Endothelial cell of umbilical vein (primary cell): Measurements from ENCODE around the gene TRMT6.

Experiments
- CTCF ChIP-seq, 2 donors: IDR thresholded peaks; 1 replicate in 1 of 2; 2 replicates in 1 of 2; pipeline ENCODE4 v1.5.1; 2011; ENCODE audit warnings: low read length in 2 of 2, mild to moderate bottlenecking in 2 of 2, moderate library complexity in 2 of 2, control low read depth in 1 of 2, inconsistent platforms in 1 of 2, low read depth in 1 of 2; ENCODE audit not compliant: insufficient read depth in 1 of 2; ENCODE audit errors: extremely low read depth in 1 of 2
- EZH2 ChIP-seq: IDR thresholded peaks from 2 replicates; pipeline ENCODE4 v1.6.1; 2012; ENCODE audit warnings: borderline replicate concordance, low read depth, mild to moderate bottlenecking, moderate library complexity, low read length, inconsistent platforms; ENCODE audit not compliant: severe bottlenecking
- FOS ChIP-seq: IDR thresholded peaks from 2 replicates; pipeline ENCODE4 v1.6.1; 2011; ENCODE audit warnings: mild to moderate bottlenecking, low read length, moderate library complexity, borderline replicate concordance; ENCODE audit not compliant: insufficient read depth
- JUN ChIP-seq: IDR thresholded peaks from 2 replicates; pipeline ENCODE4 v1.6.1; 2011; ENCODE audit warnings: borderline replicate concordance, low read depth; ENCODE audit not compliant: insufficient read length, insufficient read depth
- POLR2A ChIP-seq: IDR thresholded peaks from 2 replicates; pipeline ENCODE4 v1.6.1; 2012; ENCODE audit warnings: low read depth, mild to moderate bottlenecking, control low read depth, low read length
- POLR2AphosphoS5 ChIP-seq: IDR thresholded peaks from 2 replicates; pipeline ENCODE4 v1.6.1; 2012; ENCODE audit warnings: low read depth, mild to moderate bottlenecking, control low read depth, low read length, moderate library complexity; ENCODE audit not compliant: insufficient read depth
- TF ChIP-seq, protein P1 (sequence below): IDR thresholded peaks from 2 replicates; pipeline ENCODE4 v1.6.1; 2011; ENCODE audit not compliant: insufficient read depth, insufficient read length

DNA sequence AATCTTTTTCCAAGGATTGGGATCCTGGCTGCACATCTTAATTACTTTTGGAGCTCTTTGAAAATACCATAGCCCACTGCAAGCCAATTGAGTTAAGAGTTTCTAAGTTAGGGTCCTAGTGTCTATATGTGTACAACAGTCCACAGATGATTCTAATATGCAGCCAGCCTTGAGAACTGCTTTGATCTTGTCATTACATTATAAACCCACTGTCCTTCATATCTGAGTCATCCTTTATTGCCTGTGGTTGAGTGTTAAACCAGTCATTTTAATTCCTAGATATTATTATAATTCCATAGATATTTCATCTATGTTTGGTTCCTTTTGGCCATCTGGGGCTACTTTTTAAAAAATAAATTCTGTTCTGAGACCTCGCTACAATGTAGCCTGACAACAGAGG is 24.2 kb upstream of the TRMT6 start:
- TF ChIP-seq CTCF (IDR thresholded peaks at IDR 0.05; ENCODE audit: extremely low read depth in 1 of 2, insufficient read depth in 1 of 2, low read depth in 1 of 2, low read length in 2 of 2) (no peak), POLR2A (no peak), POLR2AphosphoS5 (no peak), EZH2 (no peak), JUN (no peak), FOS (no peak)
- TF ChIP-seq, protein P1, sequence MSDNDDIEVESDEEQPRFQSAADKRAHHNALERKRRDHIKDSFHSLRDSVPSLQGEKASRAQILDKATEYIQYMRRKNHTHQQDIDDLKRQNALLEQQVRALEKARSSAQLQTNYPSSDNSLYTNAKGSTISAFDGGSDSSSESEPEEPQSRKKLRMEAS, result no peak
